DND-41 (cell line): ENCODE data around the gene A3GALT2.

Experiments
- ATAC-seq: fragments of 200-7000 bp; cut with Tn5 transposase; 3 replicates; pipeline ENCODE4 v1.9.1; 2021; ENCODE audit warnings: low read depth; ENCODE audit not compliant: insufficient read depth
- DNase-seq: peaks from one replicate; pipeline ENCODE4 v3.0.0-alpha.2; 2020
- H2AFZ ChIP-seq: 2 replicates; pipeline ENCODE4 v1.6.0; 2012; ENCODE audit warnings: low read depth, low read length
- H3K27ac ChIP-seq: 2 replicates; pipeline ENCODE4 v1.5.1; 2012; ENCODE audit warnings: low read length, inconsistent platforms
- H3K27me3 ChIP-seq: fragments of 200-600 bp; sonication (generic); 2 replicates; pipeline ENCODE4 v1.6.0; 2012; ENCODE audit warnings: low read length, mild to moderate bottlenecking, inconsistent platforms; ENCODE audit not compliant: insufficient read depth, poor library complexity
- H3K36me3 ChIP-seq: 2 replicates; pipeline ENCODE4 v1.5.1; 2012; ENCODE audit warnings: low read length, inconsistent platforms; ENCODE audit not compliant: insufficient read depth
- H3K4me1 ChIP-seq: 2 replicates; pipeline ENCODE4 v1.5.1; 2012; ENCODE audit warnings: mild to moderate bottlenecking, low read length; ENCODE audit not compliant: insufficient read depth
- H3K4me2 ChIP-seq: 2 replicates; pipeline ENCODE4 v1.6.0; 2012; ENCODE audit warnings: mild to moderate bottlenecking, moderate library complexity, low read length, inconsistent platforms; ENCODE audit not compliant: insufficient read depth
- H3K4me3 ChIP-seq, 2 experiments: fragments of 200-600 bp in 1 of 2; shearing (Covaris generic) in 1 of 2; 2 replicates each; pipeline ENCODE4 v1.5.1; 2012 to 2016; ENCODE audit warnings: inconsistent platforms in 2 of 2, low read length in 2 of 2, mild to moderate bottlenecking in 2 of 2, low read depth in 1 of 2, moderate library complexity in 1 of 2
- H3K79me2 ChIP-seq: 2 replicates; pipeline ENCODE4 v1.6.0; 2012; ENCODE audit warnings: low read length, inconsistent platforms; ENCODE audit not compliant: insufficient read depth
- H3K9ac ChIP-seq: 2 replicates; pipeline ENCODE4 v1.6.0; 2012; ENCODE audit warnings: low read depth, mild to moderate bottlenecking, inconsistent platforms, low read length, moderate library complexity
- H3K9me3 ChIP-seq: 2 replicates; pipeline ENCODE4 v1.5.1; 2012; ENCODE audit warnings: low read length, moderate library complexity, mild to moderate bottlenecking, inconsistent platforms; ENCODE audit not compliant: insufficient read depth, severe bottlenecking
- H4K20me1 ChIP-seq: 2 replicates; pipeline ENCODE4 v1.6.0; 2012; ENCODE audit warnings: low read length; ENCODE audit not compliant: insufficient read depth
- CTCF ChIP-seq: IDR thresholded peaks from 2 replicates; pipeline ENCODE4 v1.5.1; 2012; ENCODE audit warnings: borderline replicate concordance, low read length, moderate library complexity, mild to moderate bottlenecking; ENCODE audit not compliant: poor library complexity, severe bottlenecking; ENCODE audit errors: extremely low read depth
- EZH2 ChIP-seq: IDR thresholded peaks from 3 replicates; pipeline ENCODE4 v1.6.1; 2012; ENCODE audit warnings: borderline replicate concordance, low read depth, mild to moderate bottlenecking, moderate library complexity, low read length, inconsistent platforms; ENCODE audit not compliant: severe bottlenecking

A3GALT2 gene

GRCh38 chr1:33368431-33368830 lies 47.5 kb upstream of the A3GALT2 start:
- no peaks in the 10 kb centered on the region for H3K36me3 ChIP-seq

GRCh38 chr1:33367485-33368405 lies 46.8 kb upstream of the A3GALT2 start:
- no peaks in the 10 kb centered on the region; the same call in 1 of the 2 replicates for H3K4me1 ChIP-seq
- no peaks in the 10 kb centered on the region for H3K36me3 ChIP-seq
- H3K9ac ChIP-seq: no peak overlapping the region
- no peak overlapping the region for H3K4me3 ChIP-seq
- DNase-seq: peak; percentile 80
- ATAC-seq: peak; percentile 97
- H3K79me2 ChIP-seq: no peaks in the 10 kb centered on the region
- no peak overlapping the region for H3K4me2 ChIP-seq
- peaks cover 5% of the 10 kb centered on the region for H3K27me3 ChIP-seq
- TF ChIP-seq EZH2 (no peak), CTCF (peak; percentile 97)
- no peaks in the 10 kb centered on the region for H3K9me3 ChIP-seq
- H3K27ac ChIP-seq: no peak overlapping the region
- peaks cover 5% of the 10 kb centered on the region for H4K20me1 ChIP-seq
- no peak overlapping the region for H2AFZ ChIP-seq

More at GRCh38 chr1:33368431-33368830, 47.5 kb upstream of the A3GALT2 start:
- TF ChIP-seq EZH2: no peak
- TF ChIP-seq CTCF: no peak
- H3K9me3 ChIP-seq: no peaks in the 10 kb centered on the region
- no peak overlapping the region for H2AFZ ChIP-seq
- H3K9ac ChIP-seq: no peak overlapping the region
- no peaks in the 10 kb centered on the region for H3K79me2 ChIP-seq
- no peak overlapping the region for H3K4me3 ChIP-seq
- H3K27ac ChIP-seq: no peak overlapping the region
- H3K27me3 ChIP-seq: peaks cover 5% of the 10 kb centered on the region
- ATAC-seq (no peak), DNase-seq (no peak)
- H3K4me2 ChIP-seq: no peak overlapping the region
- no peaks in the 10 kb centered on the region; the same call in 1 of the 2 replicates for H3K4me1 ChIP-seq
- H4K20me1 ChIP-seq: peaks cover 5% of the 10 kb centered on the region

- DNase-seq (no peak), ATAC-seq (no peak)
- no peak overlapping the region for H3K4me2 ChIP-seq
- no peak overlapping the region for H2AFZ ChIP-seq
- H3K4me3 ChIP-seq: no peak overlapping the region
- peaks cover 5% of the 10 kb centered on the region for H4K20me1 ChIP-seq
- no peaks in the 10 kb centered on the region; the same call in 1 of the 2 replicates for H3K4me1 ChIP-seq
- H3K27ac ChIP-seq: no peak overlapping the region
- no peaks in the 10 kb centered on the region for H3K9me3 ChIP-seq
- no peak overlapping the region for H3K9ac ChIP-seq
- no peak for TF ChIP-seq CTCF
- TF ChIP-seq EZH2: no peak
- no peaks in the 10 kb centered on the region for H3K79me2 ChIP-seq
- H3K36me3 ChIP-seq: no peaks in the 10 kb centered on the region
- H3K27me3 ChIP-seq: no peaks in the 10 kb centered on the region
Measured at GRCh38 chr1:33366762-33367484, 46.0 kb upstream of the A3GALT2 start.
